GM13977 (cell line): ENCODE results near the gene GPBP1L1.

Source experiments
- DNase-seq: peaks from one replicate; pipeline ENCODE4 v3.0.0; 2012; ENCODE audit warnings: low spot score
- in situ Hi-C: fragments of 300-500 bp; cut with MboI; formaldehyde crosslinking; loops from one replicate; pipeline ENCODE4 v1.12.0; 2022; ENCODE audit warnings: low sequenced_read_pairs, low pct_unique_long_range_greater_than_20kb, mixed read lengths, inconsistent platforms; ENCODE audit not compliant: unreplicated experiment
- TF ChIP-seq, protein P1 (sequence below): IDR thresholded peaks from 2 replicates; pipeline ENCODE4 v1.5.1; 2012; ENCODE audit warnings: mild to moderate bottlenecking, control low read depth; ENCODE audit not compliant: insufficient read depth; ENCODE audit errors: extremely low read depth, missing control alignments

Gene GPBP1L1

DNA sequence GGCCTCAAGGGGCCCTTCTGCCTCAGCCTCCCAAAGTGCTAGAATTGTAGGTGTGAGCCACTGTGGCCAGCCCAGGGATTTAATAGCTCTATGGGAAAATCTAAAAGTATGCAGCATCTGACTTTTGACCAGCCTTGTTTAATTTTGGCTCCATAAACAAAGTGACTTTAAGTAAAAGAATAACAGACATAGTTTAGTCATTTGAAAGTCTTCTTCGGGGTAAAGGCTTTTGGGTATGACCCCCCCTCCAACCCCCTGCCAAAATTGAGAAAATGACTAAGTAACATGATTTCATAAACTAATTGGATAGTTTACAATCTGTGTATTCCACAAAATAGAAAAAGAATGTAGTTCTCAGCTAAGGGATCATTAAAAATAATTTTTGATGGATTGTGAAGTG, 17.0 kb downstream of the GPBP1L1 start:
- TF ChIP-seq, protein P1, sequence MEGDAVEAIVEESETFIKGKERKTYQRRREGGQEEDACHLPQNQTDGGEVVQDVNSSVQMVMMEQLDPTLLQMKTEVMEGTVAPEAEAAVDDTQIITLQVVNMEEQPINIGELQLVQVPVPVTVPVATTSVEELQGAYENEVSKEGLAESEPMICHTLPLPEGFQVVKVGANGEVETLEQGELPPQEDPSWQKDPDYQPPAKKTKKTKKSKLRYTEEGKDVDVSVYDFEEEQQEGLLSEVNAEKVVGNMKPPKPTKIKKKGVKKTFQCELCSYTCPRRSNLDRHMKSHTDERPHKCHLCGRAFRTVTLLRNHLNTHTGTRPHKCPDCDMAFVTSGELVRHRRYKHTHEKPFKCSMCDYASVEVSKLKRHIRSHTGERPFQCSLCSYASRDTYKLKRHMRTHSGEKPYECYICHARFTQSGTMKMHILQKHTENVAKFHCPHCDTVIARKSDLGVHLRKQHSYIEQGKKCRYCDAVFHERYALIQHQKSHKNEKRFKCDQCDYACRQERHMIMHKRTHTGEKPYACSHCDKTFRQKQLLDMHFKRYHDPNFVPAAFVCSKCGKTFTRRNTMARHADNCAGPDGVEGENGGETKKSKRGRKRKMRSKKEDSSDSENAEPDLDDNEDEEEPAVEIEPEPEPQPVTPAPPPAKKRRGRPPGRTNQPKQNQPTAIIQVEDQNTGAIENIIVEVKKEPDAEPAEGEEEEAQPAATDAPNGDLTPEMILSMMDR: no peak
- in situ Hi-C loops: no loop called here
- DNase-seq: no peak

DNA sequence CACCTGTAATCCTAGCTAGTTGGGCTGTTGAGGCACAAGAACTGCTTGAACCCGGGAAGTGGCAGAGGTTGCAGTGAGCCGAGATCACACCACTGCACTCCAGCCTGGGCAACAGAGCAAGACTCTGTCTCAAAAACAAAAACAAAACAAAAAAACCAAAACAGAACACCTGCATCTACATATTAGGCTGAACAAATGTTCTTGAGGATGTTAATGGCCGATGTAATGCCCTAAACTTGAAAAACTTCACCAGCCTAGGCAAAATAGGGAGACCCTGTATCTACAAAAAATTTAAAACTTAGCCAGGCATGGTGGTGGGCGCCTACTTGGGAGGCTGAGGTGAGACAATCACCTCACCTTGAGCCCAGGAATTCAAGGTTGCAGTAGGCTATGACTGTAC, 17.8 kb downstream of the GPBP1L1 start:
- in situ Hi-C loops: no loop called here
- TF ChIP-seq, protein P1: no peak
- DNase-seq: no peak

DNA sequence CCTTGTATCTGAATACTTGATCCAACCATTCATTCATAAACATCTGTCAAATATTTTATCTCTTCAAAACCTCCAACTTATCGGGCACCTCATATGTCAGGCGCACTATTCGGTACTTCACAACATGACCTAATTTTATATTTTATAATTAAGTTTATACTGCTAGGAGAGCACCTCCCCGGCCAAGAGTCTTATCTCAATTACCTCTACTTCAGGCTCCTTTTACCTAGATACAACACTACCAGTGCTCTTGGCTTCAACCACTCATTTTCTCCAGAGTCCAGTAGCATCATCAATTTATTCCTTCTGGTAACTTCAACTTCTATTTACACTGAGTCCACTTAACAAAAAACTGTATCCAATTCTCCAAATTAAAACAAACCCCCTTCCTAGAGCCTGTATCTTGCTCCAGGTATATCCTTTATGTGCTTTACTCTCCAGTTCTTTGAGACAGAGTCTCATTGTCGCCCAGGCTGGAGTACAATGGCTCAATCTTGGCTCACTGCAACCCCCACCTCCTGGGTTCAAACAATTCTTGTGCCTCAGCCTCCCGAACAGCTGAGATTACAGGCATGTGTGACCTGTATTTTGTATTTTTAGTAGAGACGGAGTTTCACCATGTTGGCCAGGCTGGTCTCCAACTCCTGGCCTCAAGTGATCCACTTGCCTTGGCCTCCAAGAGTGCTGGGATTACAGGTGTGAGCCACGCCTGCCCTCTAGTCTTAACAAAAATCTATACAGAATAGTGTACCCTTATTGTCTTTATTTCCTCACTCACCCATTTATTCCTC, 18.8 kb downstream of the GPBP1L1 start:
- TF ChIP-seq, protein P1: no peak
- in situ Hi-C loops: no loop called here
- DNase-seq: no peak

DNA sequence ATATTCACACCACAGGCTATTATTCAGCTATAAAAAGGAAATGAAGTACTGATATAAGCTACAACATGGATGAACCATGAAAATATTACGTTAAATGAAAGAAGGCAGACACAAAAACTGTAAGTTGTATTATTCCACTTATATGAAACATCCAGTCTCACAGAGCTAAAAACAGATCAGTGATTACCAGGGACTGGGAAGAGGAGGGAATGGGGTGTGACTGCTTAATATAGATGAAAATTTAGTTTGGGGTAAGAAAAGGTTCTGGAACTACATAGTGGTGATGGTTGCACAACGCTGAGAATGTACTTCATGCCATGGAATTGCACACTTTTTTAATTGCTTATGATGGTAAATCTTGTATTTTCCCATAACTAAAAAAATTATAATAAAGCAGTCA, 19.5 kb downstream of the GPBP1L1 start:
- in situ Hi-C loops: no loop called here
- TF ChIP-seq, protein P1: no peak

DNA sequence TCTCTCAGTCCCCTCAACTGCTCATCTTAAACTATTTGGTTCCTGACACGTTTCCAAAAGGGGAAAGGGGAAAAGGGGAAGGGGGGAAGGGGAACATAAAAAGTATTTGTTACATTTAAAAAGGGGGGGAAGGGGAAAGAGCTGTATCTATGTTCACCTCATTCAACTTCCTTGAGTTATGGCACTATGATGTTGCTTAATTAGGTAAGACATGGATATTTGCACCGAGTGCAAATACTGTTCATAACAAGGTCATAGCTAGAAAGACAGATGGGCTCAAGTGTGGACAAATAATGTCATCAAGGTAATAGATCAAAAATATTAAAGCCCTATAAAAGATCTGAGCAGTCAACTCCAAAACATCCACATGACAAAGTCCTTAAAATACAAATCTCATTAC, 26.0 kb downstream of the GPBP1L1 start:
- TF ChIP-seq, protein P1: no peak
- in situ Hi-C loops: no loop called here
- no peak for DNase-seq

More for the DNA sequence above, 19.5 kb downstream of the GPBP1L1 start:
- no peak for DNase-seq

DNA sequence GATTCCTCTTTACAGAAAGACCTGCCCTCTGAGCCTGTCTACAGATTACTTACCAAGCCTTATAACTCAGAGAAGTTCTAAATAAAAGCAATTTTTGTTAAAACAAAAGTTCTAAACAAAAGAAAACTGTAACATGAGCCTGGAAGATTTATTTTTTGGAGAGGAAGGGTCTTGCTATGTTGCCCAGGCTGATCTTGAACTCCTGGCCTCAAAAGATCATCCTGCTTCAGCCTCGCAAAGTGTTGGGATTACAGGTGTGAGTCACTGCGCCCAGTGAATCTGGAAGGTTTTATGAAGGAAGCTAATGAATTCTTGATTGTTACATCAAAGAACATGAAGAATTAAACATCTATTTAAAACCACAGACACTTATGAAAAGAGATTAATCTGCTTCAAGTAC, 27.1 kb downstream of the GPBP1L1 start:
- in situ Hi-C loops: no loop called here
- TF ChIP-seq, protein P1: no peak
- no peak for DNase-seq
